Heart right ventricle (tissue), 16 donors: ENCODE data around the gene DGKQ. TPM values are rescaled to one million over a fixed set of nuclear protein-coding genes. Genes with fewer than 3 reads are reported as not detected.

Experiments used
- ATAC-seq, 8 donors: fragments of 200-7000 bp; cut with Tn5 transposase; one replicate each; pipeline ENCODE4 v1.9.1; 2020; ENCODE audit warnings: mild to moderate bottlenecking in 8 of 8, moderate library complexity in 8 of 8, moderate number of reproducible peaks in 1 of 8
- DNase-seq, 2 donors: peaks; one replicate each; pipeline ENCODE4 v3.0.0-alpha.2; 2020
- H3K27ac ChIP-seq, 10 donors: fragments of 200-600 bp; sonication (generic) in 2 of 10; one replicate each; pipeline versions ENCODE4 v1.5.0 to v1.8.0; 2020 to 2022; ENCODE audit warnings: mild to moderate bottlenecking in 3 of 10
- H3K27me3 ChIP-seq, 7 donors: fragments of 200-600 bp; one replicate each; pipeline ENCODE4 v1.8.0; 2021 to 2022; ENCODE audit warnings: mild to moderate bottlenecking in 2 of 7
- H3K36me3 ChIP-seq, 9 donors: fragments of 200-600 bp; sonication (generic) in 1 of 9; one replicate each; pipeline versions ENCODE4 v1.5.0 to v1.8.0; 2020 to 2022; ENCODE audit warnings: mild to moderate bottlenecking in 2 of 9
- H3K4me1 ChIP-seq, 9 donors: fragments of 200-600 bp; sonication (generic) in 1 of 9; one replicate each; pipeline versions ENCODE4 v1.5.0 to v1.8.0; 2020 to 2022; ENCODE audit warnings: mild to moderate bottlenecking in 4 of 9
- H3K4me3 ChIP-seq, 10 donors: fragments of 200-600 bp; sonication (generic) in 2 of 10; one replicate each; pipeline versions ENCODE4 v1.5.0 to v1.8.0; 2020 to 2022; ENCODE audit warnings: mild to moderate bottlenecking in 7 of 10, moderate library complexity in 2 of 10
- H3K9me3 ChIP-seq, 11 donors: fragments of 200-600 bp in 10 of 11; sonication (generic) in 2 of 11; one replicate each; pipeline versions ENCODE4 v1.5.0 to v1.8.0; 2013 to 2022; ENCODE audit warnings: mild to moderate bottlenecking in 2 of 11, control low read depth in 1 of 11, moderate library complexity in 1 of 11
- CTCF ChIP-seq, 9 donors: fragments of 200-600 bp; sonication (generic) in 2 of 9; IDR thresholded peaks; one replicate each; pipeline versions ENCODE4 v1.5.0 to v1.8.0; 2021 to 2022; ENCODE audit warnings: antibody characterized with exemption in 9 of 9, mild to moderate bottlenecking in 5 of 9, moderate library complexity in 1 of 9
- WGBS, 2 donors: extraction: QIAGEN DNeasy Blood & Tissue Kit; methylation state at CpG; one replicate each; pipeline ENCODE4 v1.1.7; 2013; ENCODE audit warnings: inconsistent platforms in 1 of 2; 5-methylcytosine and 5-hydroxymethylcytosine counted together
- intact Hi-C, 10 donors: fragments of 100-400 bp; cut with DNase I; formaldehyde crosslinking; loops; one replicate each; pipeline versions ENCODE4 v1.11.1 to v1.14.2; 2022
- polyA plus RNA-seq, 2 donors: library from polyadenylated mRNA; stranded (reverse); fragments of 200-250 nt; gene quantifications; one replicate each; pipeline ENCODE4 v1.2.3, GENCODE V29; 2013
- total RNA-seq, 10 donors: library from RNA; stranded (reverse); fragmentation: NEBNext Ultra II Directional in 3 of 10; extraction: Animal tissue kit (Norgen Biotek cat#: 25700) in 3 of 10; gene quantifications; one replicate each; pipeline versions ENCODE4 v1.2.1 to v1.2.4, GENCODE V29; 2021 to 2023
- donor health status: Arrhythmogenic right ventricular cardiomyopathy.
- donor health status: ischemic (EF 13 %, LVEDD 7.1; RV severe dilation, severe dysfunction).
- donor health status: healthy with polysubstance abuse.
- donor health status: DM: no; HTN: yes; CAD: no.
- donor health status: DM: no; HTN: no; CAD: no.
- donor health status: ischemic (EF 25% LVEDD 6.9; RV normal size, moderate dysfunction).
- donor health status: ischemic (EF 25% LVEDD 5.7; RV mildly dilated, moderate dysfunction).
- donor health status: healthy.
- donor health status: DM: yes; HTN: yes; CAD: no.
- donor health status: Ischemic cardiomyopathy.
- donor health status: ischemic (EF 35%, LVEDD 5.7; RV mildly dilated, moderate dysfunction).
- donor health status: nonischemic (EF 11% LVEDD 7.7; RV severe dilation, severe dysfunction).
- donor health status: DM: yes; HTN: yes; CAD: no.
- donor health status: PGD.
- donor health status: ischemic (EF 29% LVEDD 5.4; RV normal size, mild dysfunction).
- donor health status: nonischemic (EF 23%, LVEDD 6.1; RV moderate dilation, normal function).

DGKQ gene
- total and polyA plus RNA-seq, 12 donors: 2.8 to 5.2 (median 3.8) TPM

GRCh38 chr4:1021386-1022050 lies 48.1 kb upstream of the DGKQ start:
- H3K9me3 ChIP-seq: no peaks in the 10 kb centered on the region
- intact Hi-C loops: no loop called here
- H3K4me3 ChIP-seq: no peak overlapping the region
- peaks cover 0 to 15% (median 0%) of the 10 kb centered on the region in 9 donors for H3K36me3 ChIP-seq
- DNase-seq (no peak), ATAC-seq (no peak)
- 87 to 92% methylated on average over 19 of the region's 19 CpGs for WGBS, 2 donors
- no peak overlapping the region for H3K27ac ChIP-seq
- no peak for TF ChIP-seq CTCF (IDR thresholded peaks at IDR 0.05)
- peaks cover 0 to 7% (median 0%) of the 10 kb centered on the region in 9 donors for H3K4me1 ChIP-seq
- H3K27me3 ChIP-seq: no peaks in the 10 kb centered on the region

- Histone ChIP-seq H3K9me3 (no peaks in the 10 kb centered on the region), H3K4me3 (no peak overlapping the region), H3K27me3 (no peaks in the 10 kb centered on the region), H3K36me3 (peaks cover 0 to 7% (median 0%) of the 10 kb centered on the region in 9 donors), H3K4me1 (no peaks in the 10 kb centered on the region), H3K27ac (no peak overlapping the region)
- no peak for ATAC-seq
- 77 to 85% methylated on average over 23 of the region's 23 CpGs for WGBS, 2 donors
- DNase-seq: no peak
- intact Hi-C loops: no loop called here
- TF ChIP-seq CTCF (IDR thresholded peaks at IDR 0.05): no peak
Observed at GRCh38 chr4:1019729-1020470, 46.5 kb upstream of the DGKQ start.

GRCh38 chr4:1019320-1019719 lies 46.0 kb upstream of the DGKQ start:
- no peak for ATAC-seq
- no peak for TF ChIP-seq CTCF (IDR thresholded peaks at IDR 0.05)

GRCh38 chr4:1018147-1019020 lies 45.0 kb upstream of the DGKQ start:
- intact Hi-C loops: no loop called here
- Histone ChIP-seq H3K36me3 (no peaks in the 10 kb centered on the region), H3K27me3 (no peaks in the 10 kb centered on the region), H3K9me3 (no peaks in the 10 kb centered on the region), H3K4me1 (peaks cover 0 to 6% (median 0%) of the 10 kb centered on the region in 9 donors), H3K27ac (no peak overlapping the region), H3K4me3 (no peak overlapping the region)
- no peak for TF ChIP-seq CTCF (IDR thresholded peaks at IDR 0.05)
- 72 to 81% methylated on average over 29 of the region's 29 CpGs for WGBS, 2 donors
- ATAC-seq: no peak
- no peak for DNase-seq

More at GRCh38 chr4:1019320-1019719, 46.0 kb upstream of the DGKQ start:
- WGBS, 2 donors: 60 to 70% methylated on average over 9 of the region's 9 CpGs
- Histone ChIP-seq H3K27me3 (no peaks in the 10 kb centered on the region), H3K4me3 (no peak overlapping the region), H3K27ac (no peak overlapping the region), H3K9me3 (no peaks in the 10 kb centered on the region), H3K36me3 (peaks cover 0 to 2% (median 0%) of the 10 kb centered on the region in 9 donors), H3K4me1 (no peaks in the 10 kb centered on the region)
- no peak for DNase-seq
- intact Hi-C loops: no loop called here
